ENCODE data around the gene DHRS9. TPM values are rescaled to one million over a fixed set of nuclear protein-coding genes. Genes with fewer than 3 reads are reported as not detected.
A peak's percentile ranks its signal among the peaks of the same experiment; 100 is the strongest.

The DHRS9 gene
- total RNA-seq, 1 donor from 2014 or later: 6.1 TPM

DNA sequence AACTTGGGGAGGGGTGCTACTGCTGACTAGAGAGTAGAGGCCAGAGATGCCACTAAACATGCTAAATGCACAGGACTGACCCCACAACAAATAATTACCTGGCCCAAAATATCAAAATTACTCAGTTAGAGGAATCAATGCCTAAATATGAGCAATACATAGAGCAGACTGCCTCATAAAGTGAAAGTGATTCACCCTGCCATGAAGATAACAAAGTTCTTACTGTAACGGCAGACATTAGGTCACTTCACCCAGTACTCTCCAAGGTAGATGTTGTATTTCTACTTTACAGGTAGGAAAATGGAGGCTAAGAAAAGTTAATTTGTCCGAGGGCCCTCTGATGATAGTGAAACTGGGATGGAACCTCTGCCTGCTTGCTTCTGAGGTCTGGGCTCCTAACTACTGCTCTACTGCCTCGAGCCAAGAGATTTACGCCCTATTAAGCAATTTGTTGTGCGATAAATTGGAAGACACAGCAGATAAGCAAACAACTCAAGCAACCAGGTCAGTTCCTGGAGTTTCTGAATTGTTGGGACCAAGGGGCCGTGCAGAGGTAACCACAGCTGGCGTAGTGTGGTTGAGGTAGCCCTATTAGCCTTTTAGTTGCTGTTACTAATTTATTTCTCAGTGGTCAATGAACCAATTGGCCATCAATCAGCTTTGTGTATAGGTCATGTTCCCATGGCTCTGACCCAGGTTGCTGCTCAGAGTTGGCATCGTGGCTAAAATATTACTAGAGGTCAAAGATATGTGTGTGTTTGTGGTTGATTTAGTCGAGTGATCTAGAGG, 4.8 kb downstream of the DHRS9 start:
- Histone ChIP-seq H3K4me3 (no peak overlapping the region), H3K4me1 (no peaks in the 10 kb centered on the region), H3K9me3 (no peaks in the 10 kb centered on the region), H3K36me3 (no peaks in the 10 kb centered on the region), H3K27me3 (ENCODE audit: low read depth) (no peaks in the 10 kb centered on the region), H3K27ac (peak overlapping the region; percentile 9)
- intact Hi-C loops (cut with DNase I): no loop called here
- no peak for DNase-seq
- TF ChIP-seq, protein P1, sequence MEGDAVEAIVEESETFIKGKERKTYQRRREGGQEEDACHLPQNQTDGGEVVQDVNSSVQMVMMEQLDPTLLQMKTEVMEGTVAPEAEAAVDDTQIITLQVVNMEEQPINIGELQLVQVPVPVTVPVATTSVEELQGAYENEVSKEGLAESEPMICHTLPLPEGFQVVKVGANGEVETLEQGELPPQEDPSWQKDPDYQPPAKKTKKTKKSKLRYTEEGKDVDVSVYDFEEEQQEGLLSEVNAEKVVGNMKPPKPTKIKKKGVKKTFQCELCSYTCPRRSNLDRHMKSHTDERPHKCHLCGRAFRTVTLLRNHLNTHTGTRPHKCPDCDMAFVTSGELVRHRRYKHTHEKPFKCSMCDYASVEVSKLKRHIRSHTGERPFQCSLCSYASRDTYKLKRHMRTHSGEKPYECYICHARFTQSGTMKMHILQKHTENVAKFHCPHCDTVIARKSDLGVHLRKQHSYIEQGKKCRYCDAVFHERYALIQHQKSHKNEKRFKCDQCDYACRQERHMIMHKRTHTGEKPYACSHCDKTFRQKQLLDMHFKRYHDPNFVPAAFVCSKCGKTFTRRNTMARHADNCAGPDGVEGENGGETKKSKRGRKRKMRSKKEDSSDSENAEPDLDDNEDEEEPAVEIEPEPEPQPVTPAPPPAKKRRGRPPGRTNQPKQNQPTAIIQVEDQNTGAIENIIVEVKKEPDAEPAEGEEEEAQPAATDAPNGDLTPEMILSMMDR (IDR thresholded peaks at IDR 0.05): no peak
- no peak for ATAC-seq

DNA sequence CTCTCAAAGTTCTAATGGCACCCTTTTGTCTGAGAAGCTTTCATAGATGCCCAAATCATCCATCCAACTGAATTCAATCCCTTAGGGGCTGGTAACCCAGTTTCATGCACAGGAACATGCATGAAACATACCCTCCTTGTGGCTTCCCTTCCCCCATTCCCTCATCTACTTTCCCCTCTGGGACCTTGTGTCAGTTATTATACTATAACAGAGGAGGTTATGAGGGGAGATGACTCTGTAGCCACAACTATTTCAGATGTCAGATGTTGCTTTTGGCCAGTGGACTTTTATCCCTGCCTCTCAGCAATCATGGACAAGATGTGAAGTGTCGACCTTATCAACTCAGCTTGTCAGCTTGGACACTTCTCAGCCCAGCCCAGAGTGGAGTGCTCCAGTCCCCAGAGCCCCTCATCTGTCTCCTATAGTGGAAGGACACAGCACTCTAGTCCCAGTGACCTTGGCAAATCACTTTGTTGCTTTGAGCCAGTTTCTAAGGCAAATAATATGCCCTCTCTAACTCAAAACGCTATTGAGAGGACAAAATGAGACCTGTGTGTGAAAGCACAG, 8.4 kb downstream of the DHRS9 start:
- intact Hi-C loops (cut with DNase I): no loop called here
- H3K27ac ChIP-seq: no peak overlapping the region
- H3K4me3 ChIP-seq: no peak overlapping the region

DNA sequence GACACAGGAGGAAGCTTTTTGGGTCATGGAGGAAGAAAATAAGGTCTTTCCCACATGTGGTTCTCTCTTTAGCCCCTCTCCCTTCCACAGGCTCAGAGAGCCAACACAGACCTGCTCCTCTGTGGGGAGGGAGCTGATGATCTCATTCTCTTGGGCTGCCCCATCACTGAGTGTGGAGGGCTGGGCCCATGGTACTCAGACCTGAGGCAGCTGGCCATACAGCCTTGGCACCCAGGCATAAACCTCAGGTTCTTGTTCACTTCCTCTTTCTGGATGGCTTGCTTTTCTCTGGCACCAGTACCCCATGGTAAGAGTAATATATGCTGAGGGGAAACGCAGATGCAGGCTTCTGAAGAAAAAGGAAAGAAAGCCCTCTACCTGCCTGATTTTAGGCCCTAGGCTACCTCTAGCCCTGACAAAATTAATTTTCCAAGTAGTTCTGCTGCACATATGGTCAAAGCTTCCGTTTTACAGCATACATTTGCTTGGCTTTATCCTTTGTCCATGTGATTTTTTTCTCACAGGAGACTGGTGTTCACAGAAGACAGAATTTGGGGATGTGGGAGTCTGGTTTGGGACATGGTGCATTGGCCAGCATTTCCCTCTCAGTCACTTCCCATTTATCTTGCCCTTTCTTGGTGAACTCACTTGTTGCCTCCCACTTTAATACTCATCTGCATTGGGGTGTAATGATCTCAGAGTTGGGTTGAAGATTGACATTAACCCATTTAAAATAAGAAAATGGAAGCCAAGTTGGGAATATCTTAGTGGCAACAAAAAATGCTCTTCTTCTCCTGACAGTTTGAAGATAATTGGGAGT, 11.1 kb downstream of the DHRS9 start:
- Histone ChIP-seq H3K9me3 (no peaks in the 10 kb centered on the region), H3K27ac (no peak overlapping the region), H3K36me3 (no peaks in the 10 kb centered on the region), H3K27me3 (ENCODE audit: low read depth) (no peaks in the 10 kb centered on the region), H3K4me3 (no peak overlapping the region), H3K4me1 (no peaks in the 10 kb centered on the region)
- TF ChIP-seq, protein P1 (IDR thresholded peaks at IDR 0.05): no peak
- ATAC-seq (peak; percentile 48 to 67), DNase-seq (no peak)
- intact Hi-C loops (cut with DNase I): no loop called here

More for the DNA sequence above, 8.4 kb downstream of the DHRS9 start:
- ATAC-seq (no peak), DNase-seq (no peak)
- Histone ChIP-seq H3K4me1 (no peaks in the 10 kb centered on the region), H3K9me3 (no peaks in the 10 kb centered on the region), H3K36me3 (no peaks in the 10 kb centered on the region), H3K27me3 (ENCODE audit: low read depth) (no peaks in the 10 kb centered on the region)
- TF ChIP-seq, protein P1 (IDR thresholded peaks at IDR 0.05): no peak

DNA sequence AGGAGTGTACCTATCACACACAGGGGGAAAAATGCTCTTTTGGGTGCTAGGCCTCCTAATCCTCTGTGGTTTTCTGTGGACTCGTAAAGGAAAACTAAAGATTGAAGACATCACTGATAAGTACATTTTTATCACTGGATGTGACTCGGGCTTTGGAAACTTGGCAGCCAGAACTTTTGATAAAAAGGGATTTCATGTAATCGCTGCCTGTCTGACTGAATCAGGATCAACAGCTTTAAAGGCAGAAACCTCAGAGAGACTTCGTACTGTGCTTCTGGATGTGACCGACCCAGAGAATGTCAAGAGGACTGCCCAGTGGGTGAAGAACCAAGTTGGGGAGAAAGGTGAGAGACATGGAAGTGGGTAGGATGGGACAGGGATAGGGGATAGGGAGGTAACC, 12.2 kb downstream of the DHRS9 start:
- Histone ChIP-seq H3K9me3 (no peaks in the 10 kb centered on the region), H3K27me3 (ENCODE audit: low read depth) (no peaks in the 10 kb centered on the region), H3K36me3 (no peaks in the 10 kb centered on the region), H3K4me1 (no peaks in the 10 kb centered on the region), H3K27ac (no peak overlapping the region), H3K4me3 (no peak overlapping the region)
- DNase-seq: no peak
- ATAC-seq: no peak
- TF ChIP-seq, protein P1 (IDR thresholded peaks at IDR 0.05): no peak
- intact Hi-C loops (cut with DNase I): no loop called here

DNA sequence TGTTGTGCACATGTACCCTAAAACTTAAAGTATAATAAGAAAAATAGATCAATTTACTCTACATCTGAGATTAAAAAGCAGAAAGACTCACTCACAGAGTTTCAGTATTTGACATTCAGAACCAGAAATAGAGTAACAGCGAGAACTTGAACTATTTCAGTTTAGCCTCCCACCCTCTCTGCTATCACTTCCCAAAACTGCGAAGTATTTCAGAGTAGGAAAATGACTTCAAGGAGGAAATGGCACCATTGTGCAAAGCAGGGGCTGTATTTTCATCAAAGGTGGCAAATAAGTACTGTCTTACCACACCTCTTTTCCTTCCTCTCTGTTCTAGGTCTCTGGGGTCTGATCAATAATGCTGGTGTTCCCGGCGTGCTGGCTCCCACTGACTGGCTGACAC, 13.6 kb downstream of the DHRS9 start:
- H3K9me3 ChIP-seq: no peaks in the 10 kb centered on the region
- intact Hi-C loops (cut with DNase I): no loop called here
- no peak overlapping the region for H3K4me3 ChIP-seq
- ATAC-seq: no peak
- H3K36me3 ChIP-seq: no peaks in the 10 kb centered on the region
- DNase-seq: no peak
- H3K4me1 ChIP-seq: no peaks in the 10 kb centered on the region
- H3K27ac ChIP-seq: no peak overlapping the region
- H3K27me3 ChIP-seq (ENCODE audit: low read depth): no peaks in the 10 kb centered on the region
- TF ChIP-seq, protein P1 (IDR thresholded peaks at IDR 0.05): no peak

Data from lower lobe of right lung (tissue), 2 donors.